GM12878 (cell line): Measurements from ENCODE around the gene LOX. TPM values are rescaled to one million over a fixed set of nuclear protein-coding genes. Genes with fewer than 3 reads are reported as not detected.

Experiments
- ATAC-seq: fragments of 200-7000 bp; cut with Tn5 transposase; 3 replicates; pipeline ENCODE4 v1.9.1; 2020; ENCODE audit warnings: mild to moderate bottlenecking, moderate library complexity
- BruUV-seq: library from RNA; stranded (reverse); fragments of 400-500 nt; replicated peaks from 2 replicates; lab custom pipeline; 2021; lab: Mats Ljungman, UMichigan
- CTCF ChIA-PET: fragments of 300-600 bp; sonication (Branson Sonifier 250); formaldehyde crosslinking; extraction: SDS; loops from one replicate; lab custom pipeline; 2021; ENCODE audit warnings: inconsistent platforms; lab: Yijun Ruan, JAX
- POLR2A ChIA-PET: fragments of 350-600 bp; formaldehyde crosslinking; extraction: SDS; loops from one replicate; lab custom pipeline; 2021; ENCODE audit warnings: inconsistent platforms; lab: Charles Lee
- RAD21 ChIA-PET: fragments of 300-600 bp; sonication (Branson Sonifier 250); formaldehyde crosslinking; loops from one replicate; lab custom pipeline; 2023; ENCODE audit warnings: antibody characterized with exemption; ENCODE audit not compliant: unreplicated experiment; lab: Charles Lee
- SMC1A ChIA-PET: fragments of 300-600 bp; sonication (Branson Sonifier 250); formaldehyde crosslinking; loops from one replicate; lab custom pipeline; 2023; ENCODE audit not compliant: unreplicated experiment, uncharacterized antibody; lab: Charles Lee
- DNase-seq: peaks from one replicate; pipeline ENCODE4 v3.0.0-alpha.2; 2011; ENCODE audit warnings: low read depth, low spot score
- FAIRE-seq: peaks from 3 replicates; lab custom pipeline; 2011; peaks lifted over from hg19 to GRCh38; lab: Jason Lieb, UNC
- H2AFZ ChIP-seq: 2 replicates; pipeline ENCODE4 v1.6.0; 2011; ENCODE audit warnings: low read depth, low read length, control low read depth; ENCODE audit not compliant: control insufficient read depth
- H3K27ac ChIP-seq: 2 replicates; pipeline ENCODE4 v1.5.1; 2011; ENCODE audit warnings: control low read depth; ENCODE audit not compliant: control insufficient read depth, insufficient read depth
- H3K27me3 ChIP-seq, 2 experiments: replicated peaks in 1 of 2; 2 replicates each; pipeline versions ENCODE4 v1.6.0 to v1.6.1; 2011; ENCODE audit warnings: low read length in 1 of 2; ENCODE audit not compliant: control insufficient read depth in 2 of 2, insufficient read depth in 2 of 2
- H3K36me3 ChIP-seq, 2 experiments: 2 replicates each; pipeline ENCODE4 v1.5.1; 2011; ENCODE audit warnings: low read length in 1 of 2; ENCODE audit not compliant: control insufficient read depth in 2 of 2, insufficient read depth in 2 of 2
- H3K4me1 ChIP-seq: 2 replicates; pipeline ENCODE4 v1.6.1; 2011; ENCODE audit warnings: mild to moderate bottlenecking, low read length, moderate library complexity, mixed read lengths; ENCODE audit not compliant: control insufficient read depth, insufficient read depth
- H3K4me2 ChIP-seq: 2 replicates; pipeline ENCODE4 v1.6.0; 2011; ENCODE audit warnings: control low read depth; ENCODE audit not compliant: control insufficient read depth, insufficient read depth
- H3K4me3 ChIP-seq: fragments of 200-600 bp; sonication (generic); 2 replicates; pipeline ENCODE4 v1.5.1; 2016
- H3K79me2 ChIP-seq: 2 replicates; pipeline ENCODE4 v1.6.0; 2011; ENCODE audit warnings: low read length; ENCODE audit not compliant: control insufficient read depth, insufficient read depth
- H3K9ac ChIP-seq: 2 replicates; pipeline ENCODE4 v1.8.0; 2011; ENCODE audit warnings: low read length, control low read depth, mixed read lengths; ENCODE audit not compliant: control insufficient read depth, insufficient read depth
- H3K9me3 ChIP-seq: replicated peaks from 3 replicates; pipeline ENCODE4 v1.5.1; 2011; ENCODE audit warnings: mild to moderate bottlenecking, low read length; ENCODE audit not compliant: control insufficient read depth, insufficient read depth
- H4K20me1 ChIP-seq: 2 replicates; pipeline ENCODE4 v1.6.0; 2011; ENCODE audit not compliant: control insufficient read depth, insufficient read depth
- BRCA1 ChIP-seq: IDR thresholded peaks from 2 replicates; pipeline ENCODE4 v1.6.1; 2011; ENCODE audit warnings: low read depth, low read length, improper control_type of control experiment
- CBX3 ChIP-seq: fragments of 200-600 bp; sonication (generic); IDR thresholded peaks from 2 replicates; pipeline ENCODE4 v1.6.1; 2016; ENCODE audit warnings: low read depth, borderline replicate concordance
- CBX5 ChIP-seq: sonication (generic); IDR thresholded peaks from 2 replicates; pipeline ENCODE4 v1.6.1; 2016; ENCODE audit warnings: low read depth, moderate library complexity, mild to moderate bottlenecking, inconsistent platforms
- CEBPB ChIP-seq, 2 experiments: fragments of 150-350 bp in 1 of 2; IDR thresholded peaks; 2 replicates each; pipeline ENCODE4 v1.6.1; 2012 to 2014; ENCODE audit warnings: low read depth in 2 of 2, low read length in 2 of 2, borderline replicate concordance in 1 of 2, inconsistent platforms in 1 of 2
- E4F1 ChIP-seq: fragments of 450-650 bp; IDR thresholded peaks from 2 replicates; pipeline ENCODE4 v1.6.1; 2018; ENCODE audit warnings: borderline replicate concordance, mild to moderate bottlenecking; ENCODE audit not compliant: partially characterized antibody
- IRF5 ChIP-seq: fragments of 450-650 bp; IDR thresholded peaks from 2 replicates; pipeline ENCODE4 v1.6.1; 2017; ENCODE audit warnings: borderline replicate concordance
- PBX3 ChIP-seq: IDR thresholded peaks from 2 replicates; pipeline ENCODE4 v1.6.1; 2011; ENCODE audit warnings: mild to moderate bottlenecking, low read depth, low read length, moderate library complexity; ENCODE audit not compliant: insufficient replicate concordance
- RELA ChIP-seq: fragments of 450-650 bp; IDR thresholded peaks from 2 replicates; pipeline ENCODE4 v1.8.0; 2014; ENCODE audit warnings: borderline replicate concordance; ENCODE audit not compliant: partially characterized antibody
- SREBF1 ChIP-seq: IDR thresholded peaks from 2 replicates; pipeline ENCODE4 v1.6.1; 2012; ENCODE audit warnings: mild to moderate bottlenecking, low read length
- SUPT20H ChIP-seq: IDR thresholded peaks from 2 replicates; pipeline ENCODE4 v1.6.1; 2011; ENCODE audit warnings: low read depth, mild to moderate bottlenecking, low read length, moderate library complexity, borderline replicate concordance; ENCODE audit not compliant: control insufficient read depth
- ZNF217 ChIP-seq: fragments of 450-650 bp; IDR thresholded peaks from 2 replicates; pipeline ENCODE4 v1.6.1; 2017; ENCODE audit warnings: antibody characterized with exemption, mild to moderate bottlenecking
- ZNF24 ChIP-seq: fragments of 450-650 bp; IDR thresholded peaks from 2 replicates; pipeline ENCODE4 v1.6.1; 2017; ENCODE audit warnings: antibody characterized with exemption, mild to moderate bottlenecking
- ZNF384 ChIP-seq: IDR thresholded peaks from 2 replicates; pipeline ENCODE4 v1.6.1; 2012; ENCODE audit warnings: low read depth, mild to moderate bottlenecking, low read length, improper control_type of control experiment, borderline replicate concordance
- WGBS: methylation state at CpG from one replicate; pipeline ENCODE4 v1.1.6; 2016; ENCODE audit warnings: low lambda C conversion rate; ENCODE audit not compliant: insufficient replicate concordance, insufficient coverage; ENCODE audit errors: missing lambda C conversion rate; 5-methylcytosine and 5-hydroxymethylcytosine counted together
- in situ Hi-C: fragments of 300-500 bp; cut with MboI; formaldehyde crosslinking; loops from 9 replicates; pipeline ENCODE4 v1.14.3; 2018; ENCODE audit warnings: mixed read lengths
- intact Hi-C: fragments of 100-400 bp; cut with micrococcal nuclease; formaldehyde crosslinking; loops from one replicate; pipeline ENCODE4 v1.14.2; 2022; ENCODE audit not compliant: unreplicated experiment
- polyA plus RNA-seq, 11 experiments: library from polyadenylated mRNA; depleted of rRNA in 4 of 11; unstranded in 6 of 11; stranded (reverse) in 5 of 11; fragments of >200 nt; fragmentation: Nextera tagmentation in 4 of 11; fragmentation: Illumina TruSeq in 1 of 11; extraction: Ambion mirVana in 4 of 11; extraction: Trizol in 1 of 11; gene quantifications; 1 replicate in 1 of 11; 2 replicates in 10 of 11; pipeline versions ENCODE4 v1.2.1 to v1.2.3, GENCODE V29; 2011 to 2016; ENCODE audit warnings: inconsistent platforms in 2 of 11, missing spikeins in 2 of 11, low read depth in 1 of 11
- total RNA-seq, 4 experiments: library from RNA; depleted of rRNA in 3 of 4; stranded (reverse); fragments of >200 nt in 3 of 4; fragmentation: Illumina TruSeq in 1 of 4; extraction: Trizol in 1 of 4; gene quantifications; 2 replicates each; pipeline versions ENCODE4 v1.2.1 to v1.2.3, GENCODE V29; 2013 to 2021
- TF ChIP-seq, protein P1 (sequence below): fragments of 450-650 bp; IDR thresholded peaks from 2 replicates; pipeline ENCODE4 v1.6.1; 2017; ENCODE audit warnings: mild to moderate bottlenecking, low read depth, inconsistent platforms; ENCODE audit not compliant: poor library complexity, severe bottlenecking

Gene LOX
- total and polyA plus RNA-seq, 10 of the 15 experiments (the other 5 are each of a cell fraction or from before 2014, with no cell fraction given): 0.03 to 0.69 (median 0.07) TPM; not detected in 1

GRCh38 chr5:122062205-122062604 is 15.9 kb downstream of the LOX start:
- in situ Hi-C loops: no loop called here
- 57% methylated on average over 1 of the region's 1 CpG for WGBS
- ChIA-PET CTCF (interaction anchor here (1.1 kb wide), 1 partner anchor 10 kb away, joined by 3 read pairs; no protein-coding TSS in a partner anchor), POLR2A (no interaction called here), SMC1A (interaction anchor here (0.7 kb wide), 1 partner anchor 22 kb away, joined by 3 read pairs; no protein-coding TSS in a partner anchor), RAD21 (no interaction called here)
- Histone ChIP-seq H3K4me3 (no peak overlapping the region), H3K36me3 (no peaks in the 10 kb centered on the region), H2AFZ (no peak overlapping the region), H3K27me3 (no peaks in the 10 kb centered on the region), H3K4me2 (no peak overlapping the region), H3K27ac (no peak overlapping the region), H3K79me2 (no peaks in the 10 kb centered on the region), H3K4me1 (no peaks in the 10 kb centered on the region), H3K9me3 (no peaks in the 10 kb centered on the region), H3K9ac (no peak overlapping the region), H4K20me1 (no peaks in the 10 kb centered on the region)
- intact Hi-C loops: no loop called here
- no peak for FAIRE-seq
- no peak for DNase-seq
- TF ChIP-seq RELA (no peak), PBX3 (no peak), E4F1 (no peak), IRF5 (no peak), ZNF384 (no peak), CBX3 (no peak), BRCA1 (no peak), CBX5 (no peak), ZNF24 (no peak), CEBPB (IDR thresholded peaks at IDR 0.05; ENCODE audit: borderline replicate concordance in 1 of 2, low read depth in 2 of 2, low read length in 2 of 2) (no peak), SREBF1 (no peak), SUPT20H (no peak), ZNF217 (no peak)
- TF ChIP-seq, protein P1, sequence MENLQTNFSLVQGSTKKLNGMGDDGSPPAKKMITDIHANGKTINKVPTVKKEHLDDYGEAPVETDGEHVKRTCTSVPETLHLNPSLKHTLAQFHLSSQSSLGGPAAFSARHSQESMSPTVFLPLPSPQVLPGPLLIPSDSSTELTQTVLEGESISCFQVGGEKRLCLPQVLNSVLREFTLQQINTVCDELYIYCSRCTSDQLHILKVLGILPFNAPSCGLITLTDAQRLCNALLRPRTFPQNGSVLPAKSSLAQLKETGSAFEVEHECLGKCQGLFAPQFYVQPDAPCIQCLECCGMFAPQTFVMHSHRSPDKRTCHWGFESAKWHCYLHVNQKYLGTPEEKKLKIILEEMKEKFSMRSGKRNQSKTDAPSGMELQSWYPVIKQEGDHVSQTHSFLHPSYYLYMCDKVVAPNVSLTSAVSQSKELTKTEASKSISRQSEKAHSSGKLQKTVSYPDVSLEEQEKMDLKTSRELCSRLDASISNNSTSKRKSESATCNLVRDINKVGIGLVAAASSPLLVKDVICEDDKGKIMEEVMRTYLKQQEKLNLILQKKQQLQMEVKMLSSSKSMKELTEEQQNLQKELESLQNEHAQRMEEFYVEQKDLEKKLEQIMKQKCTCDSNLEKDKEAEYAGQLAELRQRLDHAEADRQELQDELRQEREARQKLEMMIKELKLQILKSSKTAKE: no peak
- ATAC-seq: no peak
- BruUV-seq: no TSS peak
